ENCODE results near the gene MYMX. TPM values are rescaled to one million over a fixed set of nuclear protein-coding genes. Genes with fewer than 3 reads are reported as not detected.
"Not testable (repeated sequence)": the region's sequence is repeated elsewhere in the genome, so short reads cannot be mapped to it uniquely, and the experiment has no call there.

The MYMX gene
- polyA plus RNA-seq, 1 donor, result 20.5 TPM

DNA sequence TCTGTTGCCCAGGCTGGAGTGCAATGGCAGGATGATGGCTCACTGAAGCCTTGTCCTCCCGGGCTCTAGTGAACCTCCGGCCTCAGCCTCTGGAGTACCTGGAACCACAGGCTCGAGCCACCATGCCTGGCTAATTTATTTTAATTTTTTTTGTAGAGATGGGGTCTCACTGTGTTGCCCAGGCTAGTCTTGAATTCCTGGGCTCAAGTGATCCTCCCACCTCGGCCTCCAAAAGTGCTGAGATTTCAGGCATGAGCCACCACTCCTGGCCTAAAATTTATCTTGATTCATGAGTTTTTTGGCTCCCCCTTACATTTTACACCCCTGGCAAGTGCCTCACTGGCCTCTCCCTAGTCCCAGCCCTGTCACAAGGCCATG lies 4.2 kb downstream of the MYMX start:
- no peak for DNase-seq

DNA sequence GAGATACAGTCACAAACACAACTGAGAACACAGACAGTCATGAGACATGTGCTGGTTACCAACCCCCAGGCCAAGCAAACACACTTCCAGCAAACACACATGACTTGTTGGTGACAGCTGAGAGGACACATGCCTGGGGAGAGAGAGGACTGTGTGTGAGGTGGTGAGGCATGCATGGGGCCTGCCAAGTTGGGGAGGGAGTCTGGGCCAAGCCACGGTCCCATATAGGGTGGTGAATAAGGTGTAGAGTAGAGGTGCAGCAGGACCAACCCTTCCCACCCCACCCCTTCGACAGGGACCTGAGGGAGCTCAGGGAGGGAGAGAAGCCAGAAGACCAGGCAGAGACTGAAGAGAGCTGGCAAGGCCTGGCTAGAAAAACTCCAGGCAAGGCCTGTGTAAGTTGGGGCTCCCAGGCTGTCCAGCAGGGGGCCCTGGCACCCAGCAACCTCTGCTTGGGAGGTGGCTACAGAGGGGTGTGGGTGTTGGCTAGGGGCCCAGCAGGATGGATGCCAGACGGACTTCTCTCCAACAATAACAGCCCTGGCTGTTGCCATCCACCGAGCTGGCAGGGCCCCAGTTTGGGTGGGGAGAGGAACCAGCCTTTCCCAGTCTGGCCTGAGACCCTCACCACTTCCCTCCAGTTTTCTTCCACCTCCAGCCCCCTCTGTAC lies 4.7 kb downstream of the MYMX start:
- peak; percentile 70 for DNase-seq

DNA sequence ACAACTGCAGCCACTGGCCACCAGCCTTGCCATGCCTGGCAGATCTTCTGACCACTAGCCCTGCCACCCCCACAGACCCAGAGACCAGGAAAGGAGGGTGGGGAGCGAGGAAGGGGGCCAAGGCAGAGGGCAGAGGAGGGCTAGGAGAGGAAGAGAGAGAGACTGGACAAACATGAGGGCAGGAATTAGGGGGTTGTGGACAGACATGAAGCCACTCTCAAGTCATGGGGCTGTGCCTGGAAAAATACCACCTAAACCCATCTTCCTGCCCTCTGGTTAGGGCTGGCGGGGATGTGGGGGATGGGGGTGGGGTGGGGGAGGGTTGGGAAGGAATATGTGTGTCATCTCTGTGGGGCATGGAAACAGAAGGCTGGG lies 5.2 kb downstream of the MYMX start:
- DNase-seq, result no peak

DNA sequence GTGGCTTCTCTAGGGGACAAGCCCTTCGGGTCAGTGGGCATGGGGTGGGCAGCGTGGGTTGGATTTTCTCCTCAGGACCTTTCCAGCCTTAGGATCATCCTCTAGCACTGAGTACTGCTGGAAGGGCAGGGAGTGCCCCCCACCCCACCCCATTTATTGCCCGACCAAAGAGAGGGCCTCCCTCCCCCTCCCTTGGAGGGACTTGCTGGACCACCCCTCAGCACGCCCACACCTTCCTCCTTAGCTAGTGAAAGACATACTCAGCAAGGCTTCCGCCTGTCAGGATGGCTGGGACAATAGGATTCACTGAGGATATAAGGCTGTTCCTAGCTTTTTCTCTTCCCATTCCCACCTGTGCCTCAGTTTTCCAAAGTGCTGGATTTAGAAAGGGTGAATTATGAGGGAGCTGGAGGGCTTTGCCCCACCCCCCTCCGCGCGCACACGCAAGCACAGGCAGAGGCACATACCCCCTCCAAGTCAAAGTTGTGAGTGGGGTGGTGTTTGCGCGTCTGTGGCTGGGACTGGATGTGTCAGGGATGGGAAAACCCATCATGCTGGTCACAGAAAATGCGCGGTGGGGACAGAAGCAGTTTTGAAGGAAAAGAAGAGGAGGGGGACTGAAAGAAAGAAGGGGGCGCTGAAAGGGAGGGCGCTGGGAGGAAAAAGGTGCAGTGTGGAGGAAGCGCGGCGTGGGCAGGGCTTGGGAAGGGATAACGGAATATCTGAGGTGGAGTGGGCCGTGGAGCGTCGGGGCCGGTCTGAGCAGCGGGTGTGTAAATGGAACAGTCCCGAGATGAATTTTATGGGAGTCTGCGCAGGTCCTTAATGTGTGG lies 6.0 kb downstream of the MYMX start:
- no peak for DNase-seq

DNA sequence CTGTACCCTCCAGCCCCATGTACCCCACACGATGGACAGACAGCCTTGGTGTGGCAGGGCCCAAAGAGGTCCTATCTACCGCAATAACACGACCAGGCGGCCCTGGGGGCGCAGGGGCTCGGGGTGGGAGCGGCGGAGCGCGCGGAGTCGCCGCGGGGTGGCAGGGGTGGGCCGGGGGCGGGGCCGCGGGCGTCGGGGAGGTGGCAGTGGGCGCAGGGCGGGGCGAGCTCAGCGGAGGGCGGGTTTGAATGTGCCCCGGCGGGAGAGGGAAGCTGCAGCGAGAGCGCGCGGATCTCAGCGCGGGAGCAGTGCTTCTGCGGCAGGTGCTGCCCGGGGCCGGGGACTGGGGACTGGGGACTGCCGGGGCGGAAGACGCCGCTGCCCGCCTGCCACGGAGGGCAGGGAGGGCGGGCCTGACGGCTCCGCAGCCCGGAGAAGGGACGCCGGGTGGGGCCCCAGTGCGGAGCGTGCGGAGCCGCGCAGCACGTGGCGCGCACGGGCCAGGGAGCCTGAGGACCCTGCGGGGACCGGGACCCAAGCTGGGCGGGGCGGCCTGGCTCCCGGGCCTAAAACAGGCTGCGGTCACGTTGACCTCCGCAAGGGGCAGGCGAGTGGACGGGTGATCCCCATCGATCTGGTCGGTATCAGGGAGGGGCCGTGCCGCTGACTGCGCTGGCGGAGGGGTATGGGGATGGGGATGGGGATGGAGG lies 6.7 kb downstream of the MYMX start, which contains the start of gene SLC29A1:
TSS of gene SLC29A1 (plus strand) at position 277 of the 710 bp plus-strand sequence. CDS start 3,719 bp downstream, outside the sequence.
- DNase-seq, result peak; percentile 72

DNA sequence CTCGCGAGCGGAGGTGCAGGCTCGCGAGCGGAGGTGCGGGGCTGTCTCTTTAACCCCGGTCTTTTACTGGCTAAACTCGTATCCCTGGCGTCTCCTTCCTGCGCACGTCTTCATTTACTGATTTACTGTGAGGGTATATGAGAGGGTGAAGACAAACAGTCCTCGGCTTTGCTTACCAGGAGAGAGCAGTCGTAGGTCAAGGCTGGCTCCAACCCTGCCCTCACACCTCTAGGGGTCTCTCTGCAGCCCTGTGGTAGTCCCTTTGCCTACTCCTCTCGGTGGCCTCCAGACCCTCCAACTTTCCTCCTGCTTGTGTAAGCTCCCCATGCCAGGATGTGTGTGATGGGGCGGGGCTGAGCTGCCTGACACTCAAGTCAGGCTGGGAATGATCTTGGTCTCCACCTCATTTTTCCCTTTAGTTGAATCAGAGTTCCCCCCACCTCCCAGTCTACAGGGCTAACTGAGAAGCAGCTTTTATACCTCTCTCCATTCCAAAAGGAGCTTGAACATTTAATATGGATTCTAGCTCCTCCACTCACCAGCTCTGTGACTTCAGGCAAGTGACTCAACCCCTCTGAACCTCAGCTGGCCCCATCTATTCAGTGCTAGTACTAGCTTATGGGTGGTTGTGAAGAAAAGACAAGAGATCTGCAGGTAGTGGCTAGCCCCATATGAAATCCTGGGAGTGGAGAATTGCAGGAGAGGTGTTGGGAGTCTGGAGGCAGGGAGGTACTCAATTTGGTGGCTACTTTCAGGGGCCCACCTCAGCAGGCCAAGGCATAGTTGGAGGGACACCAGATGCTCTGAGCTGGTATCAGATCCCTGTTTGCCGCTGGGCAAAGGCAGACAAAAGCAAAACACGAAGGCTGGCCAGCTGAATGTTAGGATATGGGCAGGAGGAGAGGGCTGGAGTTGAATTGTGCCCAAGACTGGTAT lies 7.6 kb downstream of the MYMX start:
- DNase-seq, result no peak

DNA sequence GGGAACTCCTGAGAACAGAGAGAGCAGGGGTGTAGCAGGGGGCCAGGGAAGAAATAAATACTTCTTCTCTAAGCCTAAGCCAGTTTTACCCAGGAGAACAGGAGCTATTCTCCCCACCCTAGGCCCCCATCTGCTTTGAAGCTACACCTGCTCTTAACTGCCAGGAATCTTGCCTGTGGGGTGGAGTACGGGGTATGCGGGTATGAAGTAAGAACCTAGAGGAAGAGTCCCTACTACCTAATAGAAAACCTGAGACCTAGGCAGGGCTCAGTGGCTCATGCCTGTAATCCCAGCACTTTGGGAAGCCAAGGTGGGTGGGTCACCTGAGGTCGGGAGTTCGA lies 8.2 kb downstream of the MYMX start:
- DNase-seq, result no peak

DNA sequence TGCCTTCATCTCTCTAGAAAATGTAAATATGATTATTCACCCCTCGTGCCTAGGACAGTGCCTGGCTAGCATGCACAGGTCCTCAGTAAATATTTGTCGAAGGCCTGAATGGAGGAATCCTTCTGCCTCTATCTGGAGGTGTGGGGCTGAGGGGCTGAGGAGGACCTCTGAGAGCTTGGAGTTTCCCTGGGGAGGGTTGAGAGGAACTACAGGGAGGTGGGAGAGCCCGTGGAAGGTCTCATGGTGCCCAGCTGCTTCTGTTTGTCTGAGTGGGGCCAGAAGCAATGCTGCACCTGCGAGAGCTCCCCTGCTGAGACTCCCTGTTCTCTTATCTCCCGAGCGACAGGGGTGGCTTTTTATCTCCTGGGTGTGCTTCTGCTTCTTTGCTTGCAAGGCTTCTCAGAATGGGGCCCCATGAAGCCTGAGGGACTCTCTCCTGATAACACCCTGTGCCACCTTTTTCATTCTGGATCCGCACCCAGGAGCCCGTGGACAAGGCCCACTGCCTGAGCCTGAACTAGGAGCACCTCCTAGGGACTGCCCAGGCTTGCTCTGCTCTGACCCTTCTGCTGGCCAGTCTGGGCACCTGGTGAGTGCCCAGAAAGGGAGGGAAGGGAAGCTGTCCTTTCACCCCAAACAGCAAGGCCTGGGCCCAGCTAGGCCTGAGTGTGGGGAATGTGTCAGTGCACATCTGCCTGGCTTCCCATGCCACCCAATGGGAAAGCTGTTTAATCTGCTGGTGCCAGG lies 9.0 kb downstream of the MYMX start:
- no peak for DNase-seq

DNA sequence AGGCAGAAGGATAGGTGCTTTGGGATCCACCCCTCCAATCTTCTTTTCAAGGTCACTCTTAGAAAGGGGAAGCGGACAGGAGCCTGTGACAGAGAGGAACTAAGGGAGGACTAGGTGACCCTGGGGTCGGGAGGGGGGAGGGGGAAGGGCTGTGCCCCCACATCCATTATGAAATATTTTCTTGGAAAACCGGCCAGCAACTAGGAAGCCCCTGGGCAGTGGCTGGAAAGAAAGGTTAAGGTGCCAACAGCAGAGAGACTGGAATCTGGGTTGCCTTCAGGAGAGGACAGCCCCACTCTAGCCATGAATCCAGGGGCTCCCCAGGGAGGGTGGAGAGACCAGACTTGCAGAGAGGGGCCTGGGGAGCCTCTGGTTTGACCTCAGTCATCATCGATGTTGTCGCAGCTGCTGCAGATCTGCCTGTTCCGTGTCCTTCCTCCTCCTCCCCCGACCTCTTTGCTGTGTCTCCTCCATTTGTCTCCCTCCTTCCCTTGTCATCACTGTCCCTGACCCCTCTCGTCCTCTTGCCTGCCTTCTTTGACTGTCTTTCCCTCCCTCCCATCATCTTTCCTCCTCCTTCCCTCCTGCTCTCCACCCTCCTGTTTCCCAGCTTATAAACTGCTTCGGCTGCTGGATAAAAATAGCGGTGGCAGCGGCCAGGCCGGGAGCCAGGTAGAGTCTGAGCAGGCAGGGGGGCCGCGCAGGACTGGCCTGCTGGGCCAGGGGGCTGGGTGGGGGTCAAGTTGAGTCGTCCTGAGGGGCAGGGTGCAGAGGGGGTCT lies 9.8 kb downstream of the MYMX start:
- no peak for DNase-seq

DNA sequence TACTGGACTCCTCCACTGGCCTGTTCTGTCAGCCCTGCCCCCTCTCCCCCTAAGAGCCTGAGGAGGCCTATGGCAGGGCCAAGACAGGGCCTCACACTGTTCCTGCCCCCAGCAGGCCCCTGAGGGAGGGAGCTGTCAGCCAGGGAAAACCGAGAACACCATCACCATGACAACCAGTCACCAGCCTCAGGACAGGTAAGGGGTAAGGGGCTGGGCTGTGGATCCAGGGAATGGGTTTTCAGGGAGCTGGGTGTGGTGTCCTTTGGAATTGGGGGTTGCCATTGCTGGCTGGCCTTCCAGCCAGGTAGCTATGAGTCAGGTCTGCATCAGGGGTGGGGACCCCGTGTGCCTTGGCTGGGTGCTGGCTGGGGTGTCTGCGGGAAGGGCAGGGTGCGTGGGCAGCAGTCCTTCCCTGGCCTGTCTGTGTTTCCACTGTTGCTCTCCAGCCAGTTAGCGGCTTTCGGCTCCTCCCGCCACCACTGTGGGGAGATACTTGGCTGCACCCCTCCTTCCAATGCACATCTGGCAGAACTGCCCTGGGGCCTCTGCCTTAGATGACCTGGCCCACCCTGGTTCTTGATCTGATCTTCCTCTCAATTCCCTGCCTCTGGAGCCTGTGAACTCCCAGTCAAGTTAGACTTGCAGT lies 10.5 kb downstream of the MYMX start:
- no peak for DNase-seq

DNA sequence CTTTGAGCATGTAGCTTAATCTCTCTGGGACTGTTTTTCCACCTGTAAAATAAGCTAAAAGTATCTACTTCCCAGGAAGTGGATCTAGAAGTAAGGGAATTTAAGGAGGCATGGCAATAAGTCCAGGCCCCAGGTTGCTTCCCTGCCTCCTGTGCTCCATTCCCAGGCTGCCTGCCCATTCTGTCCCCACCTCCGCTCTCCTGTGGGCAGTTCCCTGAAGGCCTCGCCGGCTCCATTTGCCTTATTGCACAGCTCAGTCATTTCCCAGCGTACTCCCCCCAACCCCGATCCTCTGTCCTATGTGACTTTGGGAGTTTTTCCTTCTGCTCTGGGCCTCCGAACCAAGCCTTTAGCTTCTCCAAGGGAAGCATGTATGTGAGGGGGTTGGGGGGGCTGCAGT lies 11.3 kb downstream of the MYMX start:
- DNase-seq, result no peak

DNA sequence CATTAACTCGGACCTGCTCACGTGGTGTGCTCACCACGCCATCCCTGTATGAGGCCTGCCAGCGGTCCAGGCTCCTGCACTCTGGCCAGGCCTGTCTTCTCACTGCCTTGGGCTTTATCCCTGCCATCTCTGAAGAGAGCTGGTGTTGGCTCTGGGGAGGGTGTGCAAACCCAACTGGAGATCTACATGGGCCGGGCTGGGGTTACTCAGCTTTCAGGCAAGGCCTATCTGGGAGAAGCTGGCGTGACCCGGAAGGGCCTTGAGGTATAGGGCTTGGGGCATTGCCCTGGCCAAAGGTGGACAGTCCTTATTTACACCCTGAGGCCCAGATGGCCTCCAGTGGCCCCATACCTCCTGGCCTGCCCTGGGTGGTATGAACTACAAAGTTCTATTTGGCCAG lies 11.7 kb downstream of the MYMX start:
- no peak for DNase-seq

DNA sequence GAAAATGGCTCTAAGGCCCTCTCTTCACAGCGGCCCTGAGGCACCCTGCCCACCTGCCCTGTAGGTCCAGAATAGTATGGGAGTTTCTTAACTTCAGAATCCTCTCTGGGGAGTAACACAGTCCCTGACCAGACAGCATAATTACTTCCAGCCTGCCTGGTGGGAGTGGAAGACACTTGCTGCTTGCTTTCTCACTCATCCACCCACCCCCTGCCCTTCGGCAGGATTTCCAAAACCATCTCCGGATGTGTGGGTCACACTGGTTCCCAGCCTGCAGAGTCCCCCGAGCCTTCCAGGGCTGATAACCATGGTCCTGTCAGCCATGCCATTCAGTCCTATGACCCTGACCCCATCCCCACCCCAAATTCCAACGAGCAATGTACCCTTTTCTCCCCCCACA lies 12.1 kb downstream of the MYMX start:
- no peak for DNase-seq

DNA sequence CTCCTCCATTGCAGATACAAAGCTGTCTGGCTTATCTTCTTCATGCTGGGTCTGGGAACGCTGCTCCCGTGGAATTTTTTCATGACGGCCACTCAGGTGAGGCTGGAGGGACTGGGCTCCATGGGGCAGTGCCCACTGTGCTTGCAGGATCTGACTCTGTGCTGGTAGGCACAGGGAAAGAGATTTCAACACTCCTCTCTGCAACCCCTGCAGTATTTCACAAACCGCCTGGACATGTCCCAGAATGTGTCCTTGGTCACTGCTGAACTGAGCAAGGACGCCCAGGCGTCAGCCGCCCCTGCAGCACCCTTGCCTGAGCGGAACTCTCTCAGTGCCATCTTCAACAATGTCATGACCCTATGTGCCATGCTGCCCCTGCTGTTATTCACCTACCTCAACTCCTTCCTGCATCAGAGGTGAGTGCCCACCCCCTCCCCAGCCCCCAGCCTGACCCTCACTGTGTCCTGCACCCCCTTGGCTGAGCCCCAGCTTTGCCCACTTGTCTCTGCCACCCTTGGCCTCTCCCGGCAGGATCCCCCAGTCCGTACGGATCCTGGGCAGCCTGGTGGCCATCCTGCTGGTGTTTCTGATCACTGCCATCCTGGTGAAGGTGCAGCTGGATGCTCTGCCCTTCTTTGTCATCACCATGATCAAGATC lies 12.8 kb downstream of the MYMX start:
- DNase-seq, result no peak

DNA sequence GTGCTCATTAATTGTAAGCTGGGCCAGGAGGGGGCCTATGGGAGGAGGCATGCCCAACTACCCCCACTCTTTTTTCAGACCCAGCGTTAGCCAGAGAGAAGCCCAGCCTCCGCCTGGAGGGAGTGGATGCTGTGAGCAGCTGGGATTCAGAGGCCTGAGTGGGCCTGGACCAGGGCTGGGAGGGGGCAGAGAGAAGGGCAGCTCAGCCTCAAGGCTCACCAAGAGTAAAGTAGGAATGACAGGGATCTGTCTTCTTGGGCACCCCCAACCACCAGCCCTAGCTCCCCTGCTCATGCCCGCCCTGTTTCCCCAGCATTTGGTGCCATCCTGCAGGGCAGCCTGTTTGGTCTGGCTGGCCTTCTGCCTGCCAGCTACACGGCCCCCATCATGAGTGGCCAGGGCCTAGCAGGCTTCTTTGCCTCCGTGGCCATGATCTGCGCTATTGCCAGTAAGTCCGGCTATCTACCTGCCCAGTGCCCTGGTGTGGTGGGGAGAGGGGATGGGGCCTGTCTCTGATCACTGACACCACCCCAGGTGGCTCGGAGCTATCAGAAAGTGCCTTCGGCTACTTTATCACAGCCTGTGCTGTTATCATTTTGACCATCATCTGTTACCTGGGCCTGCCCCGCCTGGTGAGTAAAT lies 13.4 kb downstream of the MYMX start:
- no peak for DNase-seq

DNA sequence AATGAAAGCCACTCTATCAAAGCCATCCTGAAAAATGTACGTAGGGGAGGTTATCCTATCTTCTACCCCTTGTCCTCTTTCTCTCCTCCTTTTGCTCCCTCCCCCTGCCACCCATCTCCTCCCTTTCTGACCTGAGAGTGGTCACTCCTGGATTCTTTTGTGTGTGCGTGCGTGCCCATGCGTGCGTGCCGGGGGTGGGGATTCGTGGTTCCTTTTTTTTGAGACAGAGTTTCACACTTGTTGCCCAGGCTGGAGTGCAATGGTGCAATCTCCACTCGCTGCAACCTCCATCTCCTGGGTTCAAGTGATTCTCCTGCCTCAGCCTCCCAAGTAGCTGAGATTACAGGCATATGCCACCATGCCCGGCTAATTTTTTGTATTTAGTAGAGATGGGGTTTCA lies 14.7 kb downstream of the MYMX start:
- not testable (repeated sequence) for DNase-seq

DNA sequence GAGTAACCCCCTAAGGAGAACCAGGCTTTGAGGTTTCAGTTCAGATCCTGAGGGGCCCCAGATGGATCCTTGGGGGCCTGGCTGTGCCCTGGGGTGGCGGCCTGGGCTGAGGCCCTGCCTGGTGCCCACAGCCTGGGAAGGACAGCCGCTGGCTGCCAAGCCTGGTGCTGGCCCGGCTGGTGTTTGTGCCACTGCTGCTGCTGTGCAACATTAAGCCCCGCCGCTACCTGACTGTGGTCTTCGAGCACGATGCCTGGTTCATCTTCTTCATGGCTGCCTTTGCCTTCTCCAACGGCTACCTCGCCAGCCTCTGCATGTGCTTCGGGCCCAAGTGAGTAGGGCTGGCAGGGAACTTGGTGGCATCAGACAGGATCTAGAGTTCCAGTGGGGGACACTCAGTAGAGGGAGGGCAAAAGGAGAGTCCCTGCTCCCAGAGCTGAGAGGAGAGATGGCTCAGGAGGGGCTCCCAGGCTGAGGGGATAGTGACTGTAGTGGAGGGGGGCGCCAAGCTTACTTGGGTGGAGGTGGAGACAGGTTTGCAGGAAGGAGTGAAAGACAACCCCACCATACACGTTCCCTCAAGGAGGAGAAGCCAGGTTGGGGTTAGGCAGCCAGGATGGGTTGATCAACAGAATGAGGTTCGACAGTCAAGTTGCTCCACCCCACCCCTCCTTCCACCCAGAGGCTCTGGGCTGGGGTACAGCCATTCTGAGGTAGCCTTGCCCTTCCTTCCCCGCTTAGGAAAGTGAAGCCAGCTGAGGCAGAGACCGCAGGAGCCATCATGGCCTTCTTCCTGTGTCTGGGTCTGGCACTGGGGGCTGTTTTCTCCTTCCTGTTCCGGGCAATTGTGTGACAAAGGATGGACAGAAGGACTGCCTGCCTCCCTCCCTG lies 16.2 kb downstream of the MYMX start:
- DNase-seq, result no peak

DNA sequence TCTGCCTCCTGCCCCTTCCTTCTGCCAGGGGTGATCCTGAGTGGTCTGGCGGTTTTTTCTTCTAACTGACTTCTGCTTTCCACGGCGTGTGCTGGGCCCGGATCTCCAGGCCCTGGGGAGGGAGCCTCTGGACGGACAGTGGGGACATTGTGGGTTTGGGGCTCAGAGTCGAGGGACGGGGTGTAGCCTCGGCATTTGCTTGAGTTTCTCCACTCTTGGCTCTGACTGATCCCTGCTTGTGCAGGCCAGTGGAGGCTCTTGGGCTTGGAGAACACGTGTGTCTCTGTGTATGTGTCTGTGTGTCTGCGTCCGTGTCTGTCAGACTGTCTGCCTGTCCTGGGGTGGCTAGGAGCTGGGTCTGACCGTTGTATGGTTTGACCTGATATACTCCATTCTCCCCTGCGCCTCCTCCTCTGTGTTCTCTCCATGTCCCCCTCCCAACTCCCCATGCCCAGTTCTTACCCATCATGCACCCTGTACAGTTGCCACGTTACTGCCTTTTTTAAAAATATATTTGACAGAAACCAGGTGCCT lies 16.9 kb downstream of the MYMX start:
- no peak for DNase-seq
